ENCODE data around the gene RPL23. TPM values are rescaled to one million over a fixed set of nuclear protein-coding genes. Genes with fewer than 3 reads are reported as not detected.

RPL23 gene
- total RNA-seq = 756 and 869 TPM in 2 replicates

GRCh38 chr17:38853292-38854219, at the start of gene RPL23:
Gene RPL23 (minus strand): TSS chr17:38853721. CDS start chr17:38853710, 11 bp downstream.

GRCh38 chr17:38869526-38870258, 16.2 kb upstream of the RPL23 start, which contains the start of gene LASP1:
Gene LASP1 (plus strand): TSS chr17:38870058. CDS start chr17:38870190, 132 bp downstream.

GRCh38 chr17:38824899-38825761, 28.4 kb downstream of the RPL23 start, which contains the start of gene CWC25:
Gene CWC25 (minus strand): TSS chr17:38825321. CDS start chr17:38825183, 138 bp downstream.

DNA sequence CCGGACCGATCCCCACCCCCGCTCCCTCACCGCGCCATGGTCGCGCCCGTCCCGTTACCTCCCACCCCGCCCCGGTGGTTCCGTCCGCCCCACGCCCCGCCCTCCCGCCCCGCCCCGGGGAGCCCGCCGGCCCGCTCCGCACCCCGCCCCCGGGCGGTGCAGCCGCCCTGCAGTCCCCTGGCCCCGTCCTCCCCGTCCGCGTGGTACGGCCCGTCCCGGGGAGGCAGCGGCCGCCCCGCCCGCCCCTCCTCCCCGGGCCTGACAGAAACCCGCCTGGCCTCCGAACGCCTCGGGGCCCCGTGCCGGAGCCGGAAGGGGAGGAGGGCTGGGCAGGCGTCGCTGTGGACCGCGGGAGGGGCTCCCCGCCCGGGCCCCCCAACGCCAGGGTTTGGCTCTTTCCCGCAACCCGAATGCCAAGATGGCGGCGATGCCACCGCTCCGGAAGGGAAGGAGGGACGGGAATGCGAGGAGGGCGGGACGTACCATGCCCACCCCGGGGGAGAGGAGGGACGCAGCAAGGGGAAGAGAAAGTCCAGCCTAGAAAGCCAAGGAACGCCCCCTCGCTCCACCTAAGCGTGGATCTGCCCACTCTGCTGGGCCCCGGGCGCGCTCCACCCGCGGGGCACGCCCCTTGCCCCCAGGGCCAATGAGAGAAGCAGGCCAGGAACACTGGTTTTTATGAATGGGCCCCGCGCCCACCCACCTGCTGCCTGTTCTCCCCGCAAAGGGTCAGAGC, 53.9 kb downstream of the RPL23 start, which contains the start of gene PIP4K2B:
TSS of gene PIP4K2B (minus strand) at position 56 of the 736 bp plus-strand sequence. CDS start 132 bp downstream, outside the sequence.

Other genes starting within 250 kb of the RPL23 start
- 0.25 TPM in 1 of 2 replicates, not detected in the other for gene SRCIN1, start 247.8 kb downstream of the RPL23 start, total RNA-seq
- gene EPOP, start 178.8 kb downstream of the RPL23 start, total RNA-seq = 0.38 and 2.4 TPM in 2 replicates
- 23.1 and 46.0 TPM in 2 replicates for gene MLLT6, start 148.4 kb downstream of the RPL23 start, total RNA-seq
- 6.8 and 9.3 TPM in 2 replicates for gene CISD3, start 123.4 kb downstream of the RPL23 start, total RNA-seq
- gene PCGF2, start 105.4 kb downstream of the RPL23 start, total RNA-seq = 9.8 and 20.9 TPM in 2 replicates
- gene PSMB3, start 101.0 kb downstream of the RPL23 start, total RNA-seq = 193 and 319 TPM in 2 replicates
- gene PIP4K2B, start 54.2 kb downstream of the RPL23 start, total RNA-seq = 34.7 and 39.0 TPM in 2 replicates
- gene CWC25, start 28.4 kb downstream of the RPL23 start, total RNA-seq = 6.2 and 8.1 TPM in 2 replicates
- 317 and 319 TPM in 2 replicates for gene LASP1, start 16.3 kb upstream of the RPL23 start, total RNA-seq
- not detected in 2 replicates for gene FBXO47, start 113.7 kb upstream of the RPL23 start, total RNA-seq